Lower leg skin (tissue), 4 donors: ENCODE measurements around the gene TMC1. TPM values are rescaled to one million over a fixed set of nuclear protein-coding genes. Genes with fewer than 3 reads are reported as not detected.
"Not testable (repeated sequence)": the region's sequence is repeated elsewhere in the genome, so short reads cannot be mapped to it uniquely, and the experiment has no call there.

Source experiments
- DNase-seq, 2 donors: peaks; one replicate each; pipeline ENCODE4 v3.0.0-alpha.2; 2019; ENCODE audit warnings: low spot score in 2 of 2
- H3K4me3 ChIP-seq: fragments of 200-600 bp; sonication (generic); 2 replicates; pipeline ENCODE4 v1.5.1; 2017; ENCODE audit warnings: mild to moderate bottlenecking, low read depth; ENCODE audit not compliant: poor library complexity, severe bottlenecking
- CTCF ChIP-seq, 3 donors: fragments of 450-650 bp; IDR thresholded peaks; one replicate each; pipeline ENCODE4 v1.5.1; 2016; ENCODE audit warnings: antibody characterized with exemption in 3 of 3, mild to moderate bottlenecking in 3 of 3, moderate library complexity in 2 of 3
- POLR2A ChIP-seq, 2 donors: fragments of 450-650 bp; IDR thresholded peaks; one replicate each; pipeline ENCODE4 v1.6.1; 2016 to 2017; ENCODE audit warnings: antibody characterized with exemption in 2 of 2, mild to moderate bottlenecking in 1 of 2, moderate library complexity in 1 of 2
- whole genome bisulfite sequencing, 2 donors: methylation state at CpG; one replicate each; pipeline ENCODE4 v1.1.5; 2018; 5-methylcytosine and 5-hydroxymethylcytosine counted together
- intact Hi-C: fragments of 100-400 bp; cut with DNase I; formaldehyde crosslinking; loops from one replicate; pipeline ENCODE4 v1.15.0; 2023; ENCODE audit warnings: low total_unique reads
- total RNA-seq, 4 donors: library from RNA; depleted of rRNA; stranded (reverse); fragments of >200 nt; gene quantifications; one replicate each; pipeline ENCODE4 v1.1.0, GENCODE V29; 2016

TMC1 gene
- total RNA-seq, 4 donors from 2014 or later = 0.13 to 0.46 TPM; not detected in 2

- DNase-seq = no peak
- intact Hi-C loops = no loop called here
- 27 to 30% methylated on average over 1 of the region's 1 CpG for WGBS, 2 donors
These were observed 270.0 kb downstream of the TMC1 start for GRCh38 chr9:72791436-72791835.

GRCh38 chr9:72794946-72795345, 273.5 kb downstream of the TMC1 start:
- intact Hi-C loops = no loop called here
- WGBS, 2 donors = 30 to 33% methylated on average over 1 of the region's 1 CpG
- DNase-seq = no peak
- H3K4me3 ChIP-seq = no peak overlapping the region
- TF ChIP-seq CTCF (IDR thresholded peaks at IDR 0.05) = no peak
- no peak for TF ChIP-seq POLR2A (IDR thresholded peaks at IDR 0.05)

More at GRCh38 chr9:72791436-72791835, 270.0 kb downstream of the TMC1 start:
- TF ChIP-seq POLR2A (IDR thresholded peaks at IDR 0.05) (no peak), CTCF (IDR thresholded peaks at IDR 0.05) (no peak)
- H3K4me3 ChIP-seq = no peak overlapping the region

GRCh38 chr9:72800328-72800994, 279.1 kb downstream of the TMC1 start:
- intact Hi-C loops = no loop called here
- DNase-seq = no peak
- 70% methylated on average over 5 of the region's 5 CpGs for WGBS, 2 donors
- H3K4me3 ChIP-seq = no peak overlapping the region
- no peak for TF ChIP-seq POLR2A (IDR thresholded peaks at IDR 0.05)
- TF ChIP-seq CTCF (IDR thresholded peaks at IDR 0.05) = no peak

GRCh38 chr9:72805238-72805637, 283.8 kb downstream of the TMC1 start:
- intact Hi-C loops = no loop called here

GRCh38 chr9:72806313-72806809, 285.0 kb downstream of the TMC1 start:
- 97 to 100% methylated on average over 7 to 25 of the region's 35 CpGs for WGBS, 2 donors
- intact Hi-C loops, DNase-seq, H3K4me3 ChIP-seq: not testable (repeated sequence)

More at GRCh38 chr9:72805238-72805637, 283.8 kb downstream of the TMC1 start:
- no peak overlapping the region for H3K4me3 ChIP-seq
- no peak for DNase-seq
- WGBS, 2 donors = 57 to 69% methylated on average over 1 of the region's 1 CpG
- TF ChIP-seq POLR2A (IDR thresholded peaks at IDR 0.05) (no peak), CTCF (IDR thresholded peaks at IDR 0.05) (no peak)

- 74 to 86% methylated on average over 2 of the region's 2 CpGs for WGBS, 2 donors
- TF ChIP-seq CTCF (IDR thresholded peaks at IDR 0.05) = no peak
- no peak for TF ChIP-seq POLR2A (IDR thresholded peaks at IDR 0.05)
- intact Hi-C loops = no loop called here
- no peak overlapping the region for H3K4me3 ChIP-seq
- no peak for DNase-seq
These were observed 286.5 kb downstream of the TMC1 start for GRCh38 chr9:72807765-72808445.
